ENCODE data around the gene PAK2.
"Not testable (repeated sequence)": the region's sequence is repeated elsewhere in the genome, so short reads cannot be mapped to it uniquely, and the experiment has no call there.

Gene PAK2

DNA sequence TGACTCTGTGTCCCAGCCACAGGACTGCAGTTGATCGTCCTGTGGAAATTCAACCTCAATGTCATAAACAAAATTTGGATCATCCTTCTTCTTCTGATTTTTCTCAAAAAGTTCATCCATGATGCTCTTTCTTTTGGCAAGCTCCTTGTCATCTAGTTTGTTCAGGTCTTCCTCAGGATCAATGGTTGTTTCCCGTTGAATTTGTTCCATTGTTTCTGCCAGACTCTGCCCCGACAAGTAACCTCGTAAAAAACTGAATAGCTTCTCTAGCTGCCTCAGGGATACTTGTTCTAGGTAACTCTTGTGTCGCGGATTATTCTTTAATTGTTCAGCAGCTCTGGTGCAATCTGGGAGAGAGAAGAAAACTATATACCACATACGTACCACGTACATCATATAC, 32.1 kb upstream of the PAK2 start:
- TF ChIP-seq, protein P1, sequence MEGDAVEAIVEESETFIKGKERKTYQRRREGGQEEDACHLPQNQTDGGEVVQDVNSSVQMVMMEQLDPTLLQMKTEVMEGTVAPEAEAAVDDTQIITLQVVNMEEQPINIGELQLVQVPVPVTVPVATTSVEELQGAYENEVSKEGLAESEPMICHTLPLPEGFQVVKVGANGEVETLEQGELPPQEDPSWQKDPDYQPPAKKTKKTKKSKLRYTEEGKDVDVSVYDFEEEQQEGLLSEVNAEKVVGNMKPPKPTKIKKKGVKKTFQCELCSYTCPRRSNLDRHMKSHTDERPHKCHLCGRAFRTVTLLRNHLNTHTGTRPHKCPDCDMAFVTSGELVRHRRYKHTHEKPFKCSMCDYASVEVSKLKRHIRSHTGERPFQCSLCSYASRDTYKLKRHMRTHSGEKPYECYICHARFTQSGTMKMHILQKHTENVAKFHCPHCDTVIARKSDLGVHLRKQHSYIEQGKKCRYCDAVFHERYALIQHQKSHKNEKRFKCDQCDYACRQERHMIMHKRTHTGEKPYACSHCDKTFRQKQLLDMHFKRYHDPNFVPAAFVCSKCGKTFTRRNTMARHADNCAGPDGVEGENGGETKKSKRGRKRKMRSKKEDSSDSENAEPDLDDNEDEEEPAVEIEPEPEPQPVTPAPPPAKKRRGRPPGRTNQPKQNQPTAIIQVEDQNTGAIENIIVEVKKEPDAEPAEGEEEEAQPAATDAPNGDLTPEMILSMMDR (IDR thresholded peaks at IDR 0.05; ENCODE audit: insufficient read depth, low read length, poor library complexity, severe bottlenecking), result no peak
- Histone ChIP-seq H3K4me3 (replicated peaks; ENCODE audit: low read depth, low read length) (no peak overlapping the region), H3K27me3 (replicated peaks; ENCODE audit: control insufficient read depth, insufficient read depth, low read length) (no peaks in the 10 kb centered on the region)

DNA sequence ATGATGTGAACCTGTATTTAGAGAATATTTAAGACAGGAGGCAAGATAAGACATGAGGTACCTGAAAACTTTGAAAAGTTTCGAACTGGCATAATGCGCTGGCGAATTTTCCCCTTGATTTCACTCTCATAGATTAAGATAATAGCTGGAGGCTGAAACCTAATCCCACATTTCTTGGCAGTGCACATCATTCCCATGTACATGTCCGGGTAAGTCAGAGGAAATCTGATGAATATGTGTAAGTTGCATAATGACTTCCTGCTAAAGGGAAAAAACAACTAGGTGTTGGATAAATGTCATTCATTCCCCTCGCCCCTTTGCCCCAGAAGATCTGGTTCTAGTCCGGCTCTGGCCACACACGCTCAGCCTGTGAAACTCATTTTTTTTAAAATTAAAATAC, 31.2 kb upstream of the PAK2 start:
- no peak for DNase-seq (ENCODE audit: extremely low read depth, insufficient read length)
- no peak overlapping the region for H3K4me3 ChIP-seq (replicated peaks; ENCODE audit: low read depth, low read length)
- no peaks in the 10 kb centered on the region for H3K36me3 ChIP-seq (ENCODE audit: control insufficient read depth, insufficient read depth, low read length)
- TF ChIP-seq, protein P1 (IDR thresholded peaks at IDR 0.05; ENCODE audit: insufficient read depth, low read length, poor library complexity, severe bottlenecking), result no peak
- no peaks in the 10 kb centered on the region for H3K27me3 ChIP-seq (replicated peaks; ENCODE audit: control insufficient read depth, insufficient read depth, low read length)

More for the DNA sequence above, 32.1 kb upstream of the PAK2 start:
- DNase-seq (ENCODE audit: extremely low read depth, insufficient read length), result no peak
- H3K36me3 ChIP-seq (ENCODE audit: control insufficient read depth, insufficient read depth, low read length), result no peaks in the 10 kb centered on the region

DNA sequence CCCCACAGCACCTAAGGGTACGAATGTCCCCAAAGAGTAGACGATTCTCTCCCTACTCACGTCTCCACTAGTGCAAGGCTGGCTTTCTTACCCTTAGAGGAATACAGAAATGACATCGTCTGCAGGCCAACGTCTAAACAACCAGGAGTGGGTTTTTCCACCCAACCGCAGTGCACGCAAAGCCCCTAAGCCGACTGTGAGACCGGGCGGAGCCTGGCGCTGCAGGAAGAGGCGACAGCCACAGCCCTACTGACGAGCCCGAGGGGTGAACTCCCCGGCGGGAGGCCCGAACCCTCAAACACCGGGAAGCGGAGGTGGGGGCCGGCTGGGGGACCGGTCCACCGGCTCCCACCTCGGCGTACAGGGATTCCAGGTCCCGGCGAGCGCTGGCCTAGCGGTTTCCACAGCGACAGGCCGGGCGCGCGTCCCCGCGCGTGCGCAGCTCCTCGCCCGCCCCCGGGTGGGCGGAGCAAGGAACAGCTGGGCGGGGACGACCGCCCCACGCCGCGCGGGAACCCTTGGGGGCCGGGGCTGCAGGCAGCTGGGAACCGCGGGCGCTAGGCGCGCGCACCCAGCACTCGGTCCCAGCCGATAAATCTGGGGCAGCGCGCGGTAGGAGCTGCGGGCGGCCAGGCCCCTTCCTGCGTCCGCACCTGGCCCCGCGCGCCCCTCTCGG, 27.7 kb upstream of the PAK2 start, which contains the start of the genes CEP19 and PIGX:
TSS of gene CEP19 (minus strand) at position 413 of the 676 bp plus-strand sequence. CDS start 3,593 bp downstream, outside the sequence.
TSS of gene PIGX (plus strand) at position 540 of the 676 bp plus-strand sequence.
- peak within 1 kb of the TSS; percentile 85 for H3K4me3 ChIP-seq (replicated peaks; ENCODE audit: low read depth, low read length)
- peak; percentile 93 for DNase-seq (ENCODE audit: extremely low read depth, insufficient read length)
- H3K36me3 ChIP-seq (ENCODE audit: control insufficient read depth, insufficient read depth, low read length), result no peaks in the 10 kb centered on the region
- no peaks in the 10 kb centered on the region for H3K27me3 ChIP-seq (replicated peaks; ENCODE audit: control insufficient read depth, insufficient read depth, low read length)
- TF ChIP-seq, protein P1 (IDR thresholded peaks at IDR 0.05; ENCODE audit: insufficient read depth, low read length, poor library complexity, severe bottlenecking), result no peak

DNA sequence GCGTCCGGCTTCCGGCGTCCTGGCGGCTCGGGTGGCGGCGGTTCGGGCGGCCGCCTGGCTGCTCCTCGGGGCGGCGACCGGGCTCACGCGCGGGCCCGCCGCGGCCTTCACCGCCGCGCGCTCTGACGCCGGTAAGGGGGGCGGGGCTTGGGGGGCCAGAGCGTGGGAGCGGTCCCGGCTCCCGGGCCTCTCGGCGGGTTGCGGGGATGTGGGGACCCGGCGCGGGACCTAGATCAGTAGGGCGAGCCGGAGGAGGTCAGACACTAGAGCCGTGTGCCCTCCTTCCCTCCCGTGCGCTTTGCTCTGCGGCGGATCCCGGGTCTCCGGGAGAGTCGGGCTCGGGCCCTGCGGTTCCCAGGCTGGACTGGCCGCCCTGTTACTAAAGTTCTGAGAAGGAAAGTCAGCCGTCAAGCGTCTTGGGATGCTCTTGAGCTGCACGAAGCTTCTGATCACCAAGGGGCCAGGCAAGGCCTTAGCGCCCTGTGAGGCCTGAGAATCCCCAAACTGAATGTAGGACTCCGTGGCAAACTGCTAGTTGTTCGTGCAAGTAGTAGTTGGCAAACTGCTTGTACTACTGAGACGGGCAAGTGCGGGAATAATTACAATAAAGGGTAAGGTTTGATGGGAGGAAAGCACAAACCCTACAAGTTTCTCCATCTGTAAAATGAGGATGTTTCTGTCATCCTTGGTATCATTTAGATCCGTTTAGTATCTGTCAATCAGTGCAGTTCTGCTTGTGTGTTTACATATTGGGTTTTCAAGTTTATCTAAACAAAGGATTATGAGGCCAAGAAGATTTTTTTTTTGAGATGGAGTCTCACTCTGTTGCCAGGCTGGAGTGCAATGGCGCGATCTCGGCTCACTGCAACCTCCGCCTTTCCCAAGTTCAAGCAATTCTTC, 26.9 kb upstream of the PAK2 start:
- Histone ChIP-seq H3K36me3 (ENCODE audit: control insufficient read depth, insufficient read depth, low read length) (no peaks in the 10 kb centered on the region), H3K4me3 (replicated peaks; ENCODE audit: low read depth, low read length) (peak overlapping the region; percentile 85), H3K27me3 (replicated peaks; ENCODE audit: control insufficient read depth, insufficient read depth, low read length) (no peaks in the 10 kb centered on the region)
- TF ChIP-seq, protein P1 (IDR thresholded peaks at IDR 0.05; ENCODE audit: insufficient read depth, low read length, poor library complexity, severe bottlenecking), result no peak
- DNase-seq (ENCODE audit: extremely low read depth, insufficient read length), result no peak

DNA sequence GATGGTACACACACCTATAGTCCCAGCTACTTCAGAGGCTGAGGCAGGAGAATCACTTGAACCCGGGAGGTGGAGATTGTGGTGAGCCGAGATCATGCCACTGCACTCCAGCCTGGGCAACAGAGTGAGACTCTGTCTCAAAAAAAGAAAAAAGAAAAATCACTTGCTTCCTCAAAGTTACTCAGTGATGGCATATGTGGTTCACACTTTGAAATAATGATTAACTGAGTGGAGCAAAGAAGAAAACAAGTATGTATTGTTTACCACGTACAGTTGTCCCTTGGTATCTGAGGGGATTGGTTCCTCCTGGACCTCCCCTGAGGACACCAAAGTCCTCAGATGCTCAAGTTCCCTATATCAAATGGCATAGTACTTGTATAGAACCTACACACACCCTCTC, 22.5 kb upstream of the PAK2 start:
- H3K36me3 ChIP-seq (ENCODE audit: control insufficient read depth, insufficient read depth, low read length); H3K27me3 ChIP-seq (replicated peaks; ENCODE audit: control insufficient read depth, insufficient read depth, low read length); DNase-seq (ENCODE audit: extremely low read depth, insufficient read length): not testable (repeated sequence)

DNA sequence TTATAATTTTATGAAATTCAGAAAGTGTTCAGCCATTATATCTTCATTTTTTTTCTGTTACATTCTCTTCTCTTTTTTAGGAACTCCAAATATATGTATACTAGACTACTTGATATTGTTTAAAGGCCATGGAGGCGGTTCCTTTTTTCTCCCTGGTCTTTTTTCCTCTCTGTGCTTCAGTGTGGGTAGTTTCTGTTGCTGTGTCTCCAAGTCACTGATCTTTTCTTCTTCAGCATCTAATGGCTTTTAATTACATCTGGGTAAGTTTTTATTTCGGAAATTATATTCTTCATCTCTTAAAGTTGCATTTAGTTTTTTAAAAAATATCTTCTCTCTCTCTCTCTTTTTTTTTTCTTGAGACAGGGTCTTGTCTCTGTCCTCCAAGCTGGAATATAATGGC, 18.6 kb upstream of the PAK2 start:
- Histone ChIP-seq H3K36me3 (ENCODE audit: control insufficient read depth, insufficient read depth, low read length) (no peaks in the 10 kb centered on the region; the same call in 1 of the 2 replicates), H3K27me3 (replicated peaks; ENCODE audit: control insufficient read depth, insufficient read depth, low read length) (no peaks in the 10 kb centered on the region), H3K4me3 (replicated peaks; ENCODE audit: low read depth, low read length) (no peak overlapping the region)
- TF ChIP-seq, protein P1 (IDR thresholded peaks at IDR 0.05; ENCODE audit: insufficient read depth, low read length, poor library complexity, severe bottlenecking), result no peak
- no peak for DNase-seq (ENCODE audit: extremely low read depth, insufficient read length)

More for the DNA sequence above, 22.5 kb upstream of the PAK2 start:
- H3K4me3 ChIP-seq (replicated peaks; ENCODE audit: low read depth, low read length), result not testable (repeated sequence)

All from GM06990 (cell line).